HG03520 (cell line): ENCODE measurements around the gene ALPK3.

Experiments
- ATAC-seq: cut with Tn5 transposase; IDR thresholded peaks from one replicate; pipeline ENCODE4 v1.9.1; 2021; ENCODE audit warnings: mild to moderate bottlenecking, moderate library complexity; ENCODE audit not compliant: unreplicated experiment

The ALPK3 gene

GRCh38 chr15:84889991-84890669 is 73.0 kb downstream of the ALPK3 start:
- no peak for ATAC-seq

- ATAC-seq, result no peak
Measured at GRCh38 chr15:84890670-84891162, 73.6 kb downstream of the ALPK3 start.

GRCh38 chr15:84891339-84891738 is 74.2 kb downstream of the ALPK3 start:
- no peak for ATAC-seq

- no peak for ATAC-seq
Measured at GRCh38 chr15:84892786-84893307, 75.7 kb downstream of the ALPK3 start.

- no peak for ATAC-seq
Measured at GRCh38 chr15:84893607-84894006, 76.5 kb downstream of the ALPK3 start.

- ATAC-seq, result no peak
Measured at GRCh38 chr15:84894736-84895425, 77.7 kb downstream of the ALPK3 start.

GRCh38 chr15:84898761-84899160 is 81.6 kb downstream of the ALPK3 start:
- ATAC-seq, result no peak

GRCh38 chr15:84899750-84900149 is 82.6 kb downstream of the ALPK3 start:
- no peak for ATAC-seq

- ATAC-seq, result no peak
Measured at GRCh38 chr15:84901540-84901939, 84.4 kb downstream of the ALPK3 start.

- no peak for ATAC-seq
Measured at GRCh38 chr15:84903751-84904150, 86.6 kb downstream of the ALPK3 start.

GRCh38 chr15:84904419-84904818 is 87.3 kb downstream of the ALPK3 start:
- no peak for ATAC-seq

- ATAC-seq, result no peak
Measured at GRCh38 chr15:84905016-84905916, 88.1 kb downstream of the ALPK3 start.

GRCh38 chr15:84907731-84908130 is 90.6 kb downstream of the ALPK3 start:
- ATAC-seq, result no peak

- ATAC-seq, result no peak
Measured at GRCh38 chr15:84908564-84908963, 91.4 kb downstream of the ALPK3 start.

- no peak for ATAC-seq
Measured at GRCh38 chr15:84909029-84909428, 91.9 kb downstream of the ALPK3 start.

GRCh38 chr15:84909782-84910181 is 92.6 kb downstream of the ALPK3 start:
- ATAC-seq, result no peak

- ATAC-seq, result no peak
Measured at GRCh38 chr15:84910928-84911623, 93.9 kb downstream of the ALPK3 start.

GRCh38 chr15:84911879-84912660 is 94.9 kb downstream of the ALPK3 start:
- ATAC-seq, result no peak

GRCh38 chr15:84913360-84913723 is 96.2 kb downstream of the ALPK3 start:
- no peak for ATAC-seq

GRCh38 chr15:84914351-84914750 is 97.2 kb downstream of the ALPK3 start:
- ATAC-seq, result no peak
